Lower leg skin (tissue), 3 donors: ENCODE results near the gene FDPS.

Source experiments
- POLR2A ChIP-seq, 2 donors: fragments of 450-650 bp; IDR thresholded peaks; one replicate each; pipeline ENCODE4 v1.6.1; 2016 to 2017; ENCODE audit warnings: antibody characterized with exemption in 2 of 2, mild to moderate bottlenecking in 1 of 2, moderate library complexity in 1 of 2
- TF ChIP-seq, protein P1 (sequence below), 3 donors: fragments of 450-650 bp; IDR thresholded peaks; one replicate each; pipeline ENCODE4 v1.5.1; 2016; ENCODE audit warnings: antibody characterized with exemption in 3 of 3, mild to moderate bottlenecking in 3 of 3, moderate library complexity in 2 of 3

DNA sequence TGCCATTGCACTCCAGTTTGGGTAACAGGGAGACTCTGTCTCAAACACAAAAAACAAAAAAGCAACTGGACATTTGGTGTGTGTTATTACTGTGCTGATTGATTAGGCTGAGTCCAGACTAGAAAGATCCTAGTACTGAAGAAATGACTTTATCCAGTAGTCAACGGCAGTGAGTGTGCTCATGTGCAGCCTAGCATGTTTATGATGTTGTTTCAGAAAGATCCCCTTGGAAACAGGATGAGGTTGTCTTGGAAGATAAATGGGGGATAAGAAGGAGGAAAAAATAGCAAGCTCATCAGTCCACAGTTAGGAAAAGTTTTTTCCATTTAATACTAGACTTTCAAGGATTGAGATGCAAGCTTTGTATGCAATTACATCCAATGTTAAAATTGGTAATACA, 26.3 kb downstream of the FDPS start:
- TF ChIP-seq POLR2A (IDR thresholded peaks at IDR 0.05), result no peak
- TF ChIP-seq, protein P1, sequence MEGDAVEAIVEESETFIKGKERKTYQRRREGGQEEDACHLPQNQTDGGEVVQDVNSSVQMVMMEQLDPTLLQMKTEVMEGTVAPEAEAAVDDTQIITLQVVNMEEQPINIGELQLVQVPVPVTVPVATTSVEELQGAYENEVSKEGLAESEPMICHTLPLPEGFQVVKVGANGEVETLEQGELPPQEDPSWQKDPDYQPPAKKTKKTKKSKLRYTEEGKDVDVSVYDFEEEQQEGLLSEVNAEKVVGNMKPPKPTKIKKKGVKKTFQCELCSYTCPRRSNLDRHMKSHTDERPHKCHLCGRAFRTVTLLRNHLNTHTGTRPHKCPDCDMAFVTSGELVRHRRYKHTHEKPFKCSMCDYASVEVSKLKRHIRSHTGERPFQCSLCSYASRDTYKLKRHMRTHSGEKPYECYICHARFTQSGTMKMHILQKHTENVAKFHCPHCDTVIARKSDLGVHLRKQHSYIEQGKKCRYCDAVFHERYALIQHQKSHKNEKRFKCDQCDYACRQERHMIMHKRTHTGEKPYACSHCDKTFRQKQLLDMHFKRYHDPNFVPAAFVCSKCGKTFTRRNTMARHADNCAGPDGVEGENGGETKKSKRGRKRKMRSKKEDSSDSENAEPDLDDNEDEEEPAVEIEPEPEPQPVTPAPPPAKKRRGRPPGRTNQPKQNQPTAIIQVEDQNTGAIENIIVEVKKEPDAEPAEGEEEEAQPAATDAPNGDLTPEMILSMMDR (IDR thresholded peaks at IDR 0.05), result no peak
